ENCODE results near the gene C2CD2. TPM values are rescaled to one million over a fixed set of nuclear protein-coding genes. Genes with fewer than 3 reads are reported as not detected.

The C2CD2 gene
- total and polyA plus RNA-seq, 2 experiments from 2014 or later, result 4.5 to 16.2 TPM

GRCh38 chr21:41894511-41894910 lies 59.3 kb downstream of the C2CD2 start:
- Mint-ChIP-seq H3K9me3 (no peaks in the 10 kb centered on the region), H3K27ac (peak overlapping the region; percentile 59; the same call in 1 of the 2 replicates)

GRCh38 chr21:41892726-41893125 lies 61.1 kb downstream of the C2CD2 start:
- no peak overlapping the region for H3K27ac ChIP-seq (ENCODE audit: low read depth)
- H3K9me2 ChIP-seq (ENCODE audit: insufficient read depth), result no peaks in the 10 kb centered on the region
- no peak overlapping the region for H3K4me3 ChIP-seq
- peaks cover 10% of the 10 kb centered on the region for H3K4me1 ChIP-seq (ENCODE audit: insufficient read depth)
- H3K79me2 ChIP-seq (replicated peaks; ENCODE audit: insufficient read depth), result no peaks in the 10 kb centered on the region
- Mint-ChIP-seq H3K27me3 (ENCODE audit: insufficient read depth, low read depth, poor library complexity) (no peaks in the 10 kb centered on the region), H3K4me3 (no peak overlapping the region), H3K27ac (no peak overlapping the region), H3K36me3 (ENCODE audit: low read depth) (no peaks in the 10 kb centered on the region), H3K4me1 (peaks cover 28% of the 10 kb centered on the region), H3K9me3 (no peaks in the 10 kb centered on the region)
- no peak overlapping the region for H2AFZ ChIP-seq
- H3K4me2 ChIP-seq, result no peak overlapping the region
- no peaks in the 10 kb centered on the region for H4K20me1 ChIP-seq (replicated peaks; ENCODE audit: insufficient read depth)
- H3F3A ChIP-seq (replicated peaks; ENCODE audit: low read depth), result no peaks in the 10 kb centered on the region
- DNase-seq (ENCODE audit: low spot score) (no peak), ATAC-seq (no peak)
- H3K36me3 ChIP-seq (ENCODE audit: insufficient read depth), result no peaks in the 10 kb centered on the region
- no peaks in the 10 kb centered on the region for H3K27me3 ChIP-seq (ENCODE audit: insufficient read depth)
- TF ChIP-seq ZNF462 (CRISPR knock-in tag; IDR thresholded peaks at IDR 0.05) (no peak), NANOG (IDR thresholded peaks at IDR 0.05; ENCODE audit: borderline replicate concordance) (no peak), ZNF114 (CRISPR knock-in tag; IDR thresholded peaks at IDR 0.05) (no peak)

More at GRCh38 chr21:41894511-41894910, 59.3 kb downstream of the C2CD2 start:
- TF ChIP-seq CREB1 (CRISPR knock-in tag; IDR thresholded peaks at IDR 0.05; ENCODE audit: low read depth) (no peak), EZH2 (IDR thresholded peaks at IDR 0.05; ENCODE audit: low read depth, unreplicated experiment) (no peak), ETS1 (IDR thresholded peaks at IDR 0.05) (no peak), EZH2phosphoT487 (IDR thresholded peaks at IDR 0.05; ENCODE audit: unreplicated experiment) (no peak), JUNB (IDR thresholded peaks at IDR 0.05; ENCODE audit: unreplicated experiment) (no peak), ZNF114 (CRISPR knock-in tag; IDR thresholded peaks at IDR 0.05) (no peak), CTCF (conservative IDR thresholded peaks at IDR 0.05; ENCODE audit: low read depth in 2 of 2) (no peak)
- peaks cover 13% of the 10 kb centered on the region for H3K4me1 ChIP-seq (ENCODE audit: insufficient read depth)
- H3F3A ChIP-seq (replicated peaks; ENCODE audit: low read depth), result no peaks in the 10 kb centered on the region
- H3K27ac ChIP-seq (ENCODE audit: low read depth), result no peak overlapping the region
- ATAC-seq (no peak), DNase-seq (ENCODE audit: low spot score) (no peak)
- Mint-ChIP-seq H3K4me3 (no peak overlapping the region), H3K4me1 (peaks cover 44% of the 10 kb centered on the region), H3K36me3 (ENCODE audit: low read depth) (no peaks in the 10 kb centered on the region; the same call in 1 of the 3 replicates), H3K27me3 (ENCODE audit: insufficient read depth, low read depth, poor library complexity) (no peaks in the 10 kb centered on the region)
- no peaks in the 10 kb centered on the region for H3K27me3 ChIP-seq (ENCODE audit: insufficient read depth)
- H3K79me2 ChIP-seq (replicated peaks; ENCODE audit: insufficient read depth), result no peaks in the 10 kb centered on the region
- no peak overlapping the region for H3K4me2 ChIP-seq
- no peaks in the 10 kb centered on the region for H4K20me1 ChIP-seq (replicated peaks; ENCODE audit: insufficient read depth)
- no peak overlapping the region for H2AFZ ChIP-seq
- H3K36me3 ChIP-seq (ENCODE audit: insufficient read depth), result no peaks in the 10 kb centered on the region
- no peak overlapping the region for H3K4me3 ChIP-seq
- no peaks in the 10 kb centered on the region for H3K9me2 ChIP-seq (ENCODE audit: insufficient read depth)
